ENCODE results near the gene KCNH3.
A peak's percentile ranks its signal among the peaks of the same experiment; 100 is the strongest.
"Not testable (repeated sequence)": the region's sequence is repeated elsewhere in the genome, so short reads cannot be mapped to it uniquely, and the experiment has no call there.

KCNH3 gene

GRCh38 chr12:49538510-49539403 is at the start of gene KCNH3:
TSS of gene KCNH3 (plus strand) at chr12:49539030. CDS start at chr12:49539417, 387 bp downstream.
- DNase-seq (ENCODE audit: low read depth) = peak; percentile 78

DNA sequence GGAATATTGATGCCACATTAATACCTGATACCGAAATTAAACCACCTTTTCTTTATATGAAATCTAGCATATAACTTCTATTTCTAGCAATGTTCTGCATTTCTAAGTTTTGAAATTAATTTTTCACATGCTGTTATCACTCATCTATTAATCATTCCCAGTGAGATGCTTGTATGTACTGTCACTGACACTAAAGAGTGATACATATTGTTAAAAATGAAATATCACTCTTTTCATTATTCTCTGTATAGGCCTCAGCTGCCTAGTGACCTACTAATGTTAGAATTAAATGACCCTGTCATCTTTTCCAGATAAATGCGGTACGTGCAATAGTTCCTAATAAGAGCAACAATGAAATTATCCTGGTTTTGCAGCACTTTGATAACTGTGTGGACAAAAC is 49.7 kb upstream of the KCNH3 start:
- no peak for DNase-seq (ENCODE audit: low read depth)

DNA sequence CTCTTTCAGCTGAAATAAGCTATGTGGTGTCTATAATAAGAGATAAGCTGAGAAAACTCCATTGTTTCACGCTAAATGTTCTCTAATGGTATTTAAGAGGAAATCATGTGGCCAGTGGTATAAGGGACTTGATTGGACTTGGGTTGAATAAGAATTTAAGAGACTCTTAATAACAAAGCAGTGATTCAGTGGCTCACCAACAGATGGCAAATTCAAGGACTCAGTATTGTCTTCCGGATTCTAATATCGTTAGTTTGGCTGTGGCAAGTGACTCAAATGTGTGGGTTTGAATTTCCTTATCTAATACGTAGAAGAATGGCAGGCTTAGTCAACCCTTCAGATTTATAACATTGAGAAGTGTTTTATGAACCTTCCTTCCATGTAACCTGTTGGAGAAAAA is 49.1 kb upstream of the KCNH3 start:
- DNase-seq (ENCODE audit: low read depth) = no peak

GRCh38 chr12:49491823-49492222 is 47.0 kb upstream of the KCNH3 start:
- no peak for DNase-seq (ENCODE audit: low read depth)

DNA sequence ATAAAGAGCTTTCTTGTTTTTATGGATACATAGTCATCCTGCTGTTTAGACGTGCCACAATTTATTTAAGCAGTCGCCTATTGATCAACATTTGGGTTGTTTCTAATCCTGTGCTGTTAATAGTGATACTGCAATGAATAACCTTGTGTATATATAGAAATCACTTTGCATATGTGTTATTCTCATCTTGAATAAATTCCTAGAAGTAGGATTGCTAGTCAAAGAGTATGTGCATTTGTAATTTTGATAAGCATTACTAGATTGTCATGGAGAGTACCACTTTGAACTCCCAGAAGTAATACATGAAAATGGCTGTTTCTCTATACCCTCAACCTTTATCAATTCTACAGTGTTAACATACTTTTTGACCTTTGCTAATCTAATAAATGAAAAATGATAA is 44.9 kb upstream of the KCNH3 start:
- no peak for DNase-seq (ENCODE audit: low read depth)

- DNase-seq (ENCODE audit: low read depth) = no peak
Observed at GRCh38 chr12:49496417-49497360, 42.1 kb upstream of the KCNH3 start.

- no peak for DNase-seq (ENCODE audit: low read depth)
Observed at GRCh38 chr12:49501895-49502294, 36.9 kb upstream of the KCNH3 start.

GRCh38 chr12:49502590-49502989 is 36.2 kb upstream of the KCNH3 start:
- DNase-seq (ENCODE audit: low read depth) = no peak

DNA sequence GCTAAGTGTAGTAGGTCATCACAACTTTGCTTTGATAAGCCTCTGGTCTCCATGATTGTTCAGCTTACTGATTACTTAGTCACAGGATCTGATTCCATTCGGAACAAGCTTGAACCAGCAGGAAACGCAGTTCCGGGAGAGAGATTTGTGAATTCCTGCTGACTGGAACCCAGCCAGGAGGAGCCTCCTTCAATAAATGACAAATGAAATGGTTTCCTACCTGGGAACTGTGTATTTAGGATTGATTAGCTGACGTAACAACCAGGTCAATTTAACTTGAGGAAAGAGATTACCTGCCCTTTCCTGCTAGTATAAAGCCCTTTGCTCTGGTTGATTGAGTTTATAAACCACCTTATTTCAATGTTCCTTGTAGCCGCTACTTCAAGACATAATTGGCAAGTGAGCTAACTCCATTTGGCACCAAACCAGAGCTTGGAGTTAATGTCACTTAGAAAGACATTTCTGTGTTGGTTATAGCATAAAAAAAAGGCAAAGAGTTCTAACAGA is 35.1 kb upstream of the KCNH3 start:
- no peak for DNase-seq (ENCODE audit: low read depth)

- no peak for DNase-seq (ENCODE audit: low read depth)
Observed at GRCh38 chr12:49505672-49506071, 33.2 kb upstream of the KCNH3 start.

GRCh38 chr12:49507139-49507538 is 31.7 kb upstream of the KCNH3 start:
- DNase-seq (ENCODE audit: low read depth) = no peak

- not testable (repeated sequence) for DNase-seq (ENCODE audit: low read depth)
Observed at GRCh38 chr12:49509681-49510080, 29.1 kb upstream of the KCNH3 start.

DNA sequence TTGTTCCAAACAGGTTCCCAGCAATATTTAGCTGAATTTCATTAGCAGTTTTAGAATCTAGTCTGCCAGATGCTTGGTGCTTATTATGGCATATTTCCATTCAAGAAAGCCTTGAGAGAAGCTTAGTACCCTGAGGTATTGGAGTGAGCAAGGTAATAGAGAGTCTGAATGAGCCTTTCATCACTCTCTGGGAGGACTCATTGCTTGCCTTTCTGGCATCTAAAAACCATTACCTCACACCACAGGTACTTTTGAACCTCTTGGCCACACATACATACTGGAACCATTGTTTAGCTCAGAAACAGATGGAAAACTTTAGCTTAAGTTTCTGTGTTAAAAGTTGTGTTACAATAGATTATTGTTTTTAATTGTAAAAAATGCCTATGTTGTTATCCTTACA is 27.4 kb upstream of the KCNH3 start:
- DNase-seq (ENCODE audit: low read depth) = no peak

DNA sequence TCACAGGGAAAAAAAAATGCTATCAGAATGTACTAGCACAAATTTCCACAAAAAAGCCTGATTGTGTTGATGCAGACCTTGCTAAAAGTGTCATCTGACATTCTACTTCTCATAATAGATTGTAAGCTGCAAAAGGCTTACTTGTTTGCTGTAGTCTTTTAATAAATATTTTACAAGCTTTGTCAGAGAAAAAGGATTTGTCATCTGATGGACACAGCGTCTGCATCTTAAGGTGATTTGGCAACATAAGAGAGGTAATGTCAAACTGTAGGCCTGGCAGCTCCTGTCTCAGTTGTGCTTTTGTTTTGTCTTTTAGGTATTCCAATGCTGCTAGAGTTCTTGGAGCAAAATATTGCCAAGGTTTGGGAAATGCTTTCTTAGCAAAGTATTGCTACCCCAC is 26.3 kb upstream of the KCNH3 start:
- DNase-seq (ENCODE audit: low read depth) = no peak

GRCh38 chr12:49515266-49515665 is 23.6 kb upstream of the KCNH3 start:
- no peak for DNase-seq (ENCODE audit: low read depth)

DNA sequence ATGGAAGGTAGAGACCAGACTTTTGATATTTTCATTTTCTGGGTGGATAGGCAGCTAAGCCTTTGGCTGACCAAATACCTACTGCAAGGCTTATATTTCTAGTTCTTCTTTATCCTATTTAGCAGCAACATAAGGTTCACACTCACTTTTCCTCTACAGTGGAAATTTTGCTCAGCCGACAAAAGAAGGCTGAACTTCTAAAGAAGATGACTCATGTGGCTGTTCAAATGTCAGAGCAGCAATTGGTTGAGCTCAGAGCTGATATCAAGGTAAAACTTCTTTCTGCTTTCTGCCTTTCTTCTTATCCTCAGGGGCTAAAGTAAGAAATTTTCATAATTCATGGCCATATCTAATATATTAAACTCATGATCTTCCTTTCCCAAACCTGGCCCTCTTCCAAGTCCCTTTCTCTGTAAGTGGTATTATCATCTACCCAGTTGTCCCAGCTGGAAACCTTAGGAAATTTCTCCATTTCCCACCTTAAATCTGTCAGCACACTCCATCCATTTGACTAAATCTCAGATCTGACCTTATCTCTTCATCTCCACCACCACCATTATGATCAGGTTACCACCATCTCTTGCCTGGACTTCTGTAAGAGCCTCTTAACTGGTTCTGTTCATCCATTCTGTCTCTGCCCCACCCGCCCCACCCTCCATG is 19.8 kb upstream of the KCNH3 start:
- DNase-seq (ENCODE audit: low read depth) = no peak

- DNase-seq (ENCODE audit: low read depth) = no peak
Observed at GRCh38 chr12:49519574-49519936, 19.3 kb upstream of the KCNH3 start.

- no peak for DNase-seq (ENCODE audit: low read depth)
Observed at GRCh38 chr12:49521389-49521788, 17.4 kb upstream of the KCNH3 start.

DNA sequence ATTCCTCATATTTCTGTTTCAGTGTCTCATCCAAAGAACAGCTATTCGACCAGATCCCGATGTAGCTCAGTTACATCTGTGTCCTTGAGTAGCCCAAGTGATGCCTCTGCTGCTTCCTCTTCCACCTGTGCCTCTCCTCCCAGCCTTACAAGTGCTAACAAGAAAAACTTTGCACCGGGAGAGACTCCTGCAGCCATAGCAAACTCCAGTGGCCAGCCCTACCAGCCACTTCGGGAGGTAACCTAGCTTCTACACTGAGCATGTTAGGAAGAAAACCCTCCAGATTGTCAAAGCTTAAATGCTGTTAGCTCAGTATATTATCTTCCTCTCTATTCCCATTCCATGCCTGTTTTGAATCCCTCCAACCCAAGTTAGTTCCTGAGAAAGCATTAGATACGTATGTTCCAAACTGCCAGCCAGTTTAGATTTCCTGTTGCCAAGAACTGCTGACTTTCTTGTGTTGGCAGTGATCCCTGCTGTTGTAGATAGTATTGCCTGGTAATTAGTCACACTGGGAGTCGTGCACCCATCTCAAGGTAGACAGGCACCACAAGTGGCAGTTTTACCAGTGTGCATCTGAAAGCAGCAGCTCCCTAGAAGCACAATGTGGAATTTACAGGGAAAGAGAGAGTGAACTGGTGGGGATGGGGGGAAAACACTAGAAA is 14.0 kb upstream of the KCNH3 start:
- DNase-seq (ENCODE audit: low read depth) = no peak

- no peak for DNase-seq (ENCODE audit: low read depth)
Observed at GRCh38 chr12:49525942-49526341, 12.9 kb upstream of the KCNH3 start.

DNA sequence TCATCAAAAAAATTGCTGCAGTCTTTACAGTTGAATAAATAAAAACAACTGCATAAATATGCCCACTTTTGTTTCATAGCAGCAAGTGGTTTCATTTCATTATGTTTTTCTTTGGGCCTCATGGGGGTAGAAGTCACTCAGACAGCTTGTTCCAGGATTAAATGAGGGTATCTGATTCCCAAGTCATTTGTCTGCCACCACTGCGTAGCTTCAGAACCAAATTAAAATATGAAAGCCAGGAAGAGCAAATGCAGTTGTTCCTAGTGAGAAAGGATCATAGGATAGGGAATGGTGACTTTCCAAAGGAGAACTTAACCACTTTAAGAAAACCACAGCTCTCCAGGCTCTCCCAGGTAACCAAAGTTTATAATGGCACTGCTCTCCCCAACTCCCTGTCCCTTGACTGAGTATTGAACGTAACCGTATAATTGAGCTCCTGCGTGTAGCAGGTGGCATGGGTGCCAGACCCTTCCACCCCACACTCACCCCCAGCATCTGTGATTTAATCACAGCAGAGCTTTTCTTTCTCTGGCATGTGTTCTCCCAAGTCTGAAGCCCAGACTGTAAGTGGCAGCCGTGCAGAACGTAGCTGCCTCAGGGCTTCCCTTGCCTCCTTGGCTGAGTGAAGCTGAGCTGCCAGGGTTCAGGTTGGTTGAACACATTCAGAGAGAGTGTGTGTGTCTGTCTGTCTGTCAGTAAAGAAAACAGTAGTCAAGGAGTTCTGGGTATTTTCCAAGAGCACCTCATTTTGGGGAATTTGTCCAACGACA is 11.3 kb upstream of the KCNH3 start:
- no peak for DNase-seq (ENCODE audit: low read depth)
